ENCODE data around the gene ZNF764. TPM values are rescaled to one million over a fixed set of nuclear protein-coding genes. Genes with fewer than 3 reads are reported as not detected.
A peak's percentile ranks its signal among the peaks of the same experiment; 100 is the strongest.
"Not testable (repeated sequence)": the region's sequence is repeated elsewhere in the genome, so short reads cannot be mapped to it uniquely, and the experiment has no call there.

Gene ZNF764
- total RNA-seq, 1 donor from 2014 or later: 39.0 TPM

DNA sequence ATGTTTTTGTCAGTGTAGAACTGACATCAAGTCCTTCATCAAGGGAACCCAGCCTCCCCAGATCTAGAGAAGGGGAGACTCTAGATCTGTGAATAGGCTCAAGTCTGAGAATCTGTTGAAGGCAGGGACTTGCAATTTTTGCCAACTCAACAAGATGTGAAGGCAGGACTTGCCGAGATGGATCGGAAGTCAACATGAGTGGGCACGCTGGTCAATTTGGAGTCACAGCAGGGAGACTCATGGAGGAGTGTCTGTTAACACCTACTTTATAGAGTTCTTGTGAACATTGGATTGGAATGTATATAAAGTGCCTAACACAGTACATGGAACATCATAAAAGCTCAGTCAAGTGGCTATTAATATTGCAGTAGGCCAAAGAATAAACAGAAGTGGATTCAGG, 42.0 kb upstream of the ZNF764 start:
- peaks cover 5% of the 10 kb centered on the region for H3K36me3 Mint-ChIP-seq (ENCODE audit: unreplicated experiment)
- no peak overlapping the region for H3K27ac Mint-ChIP-seq (ENCODE audit: unreplicated experiment)
- H3K4me3 Mint-ChIP-seq (ENCODE audit: unreplicated experiment): no peak overlapping the region
- DNase-seq: no peak
- peaks cover 5% of the 10 kb centered on the region for H3K27me3 Mint-ChIP-seq (ENCODE audit: unreplicated experiment)
- no peak for TF ChIP-seq CTCF (IDR thresholded peaks at IDR 0.05; ENCODE audit: partially characterized antibody, unreplicated experiment)
- H3K4me1 Mint-ChIP-seq (ENCODE audit: low read depth, unreplicated experiment): no peaks in the 10 kb centered on the region
- peaks cover 6% of the 10 kb centered on the region for H3K9me3 Mint-ChIP-seq (ENCODE audit: unreplicated experiment)

- Mint-ChIP-seq H3K4me3 (ENCODE audit: unreplicated experiment) (no peak overlapping the region), H3K27ac (ENCODE audit: unreplicated experiment) (no peak overlapping the region), H3K36me3 (ENCODE audit: unreplicated experiment) (peaks cover 4% of the 10 kb centered on the region), H3K4me1 (ENCODE audit: low read depth, unreplicated experiment) (no peaks in the 10 kb centered on the region), H3K9me3 (ENCODE audit: unreplicated experiment) (peaks cover 2% of the 10 kb centered on the region), H3K27me3 (ENCODE audit: unreplicated experiment) (no peaks in the 10 kb centered on the region)
- no peak for DNase-seq
- TF ChIP-seq CTCF (IDR thresholded peaks at IDR 0.05; ENCODE audit: partially characterized antibody, unreplicated experiment): no peak
These were observed 34.7 kb upstream of the ZNF764 start for GRCh38 chr16:30592871-30593270.

- not testable (repeated sequence) for H3K27me3 Mint-ChIP-seq (ENCODE audit: unreplicated experiment); DNase-seq; H3K4me1 Mint-ChIP-seq (ENCODE audit: low read depth, unreplicated experiment); H3K27ac Mint-ChIP-seq (ENCODE audit: unreplicated experiment); H3K36me3 Mint-ChIP-seq (ENCODE audit: unreplicated experiment); H3K9me3 Mint-ChIP-seq (ENCODE audit: unreplicated experiment); H3K4me3 Mint-ChIP-seq (ENCODE audit: unreplicated experiment)
These were observed 32.7 kb upstream of the ZNF764 start for GRCh38 chr16:30590869-30591268.

DNA sequence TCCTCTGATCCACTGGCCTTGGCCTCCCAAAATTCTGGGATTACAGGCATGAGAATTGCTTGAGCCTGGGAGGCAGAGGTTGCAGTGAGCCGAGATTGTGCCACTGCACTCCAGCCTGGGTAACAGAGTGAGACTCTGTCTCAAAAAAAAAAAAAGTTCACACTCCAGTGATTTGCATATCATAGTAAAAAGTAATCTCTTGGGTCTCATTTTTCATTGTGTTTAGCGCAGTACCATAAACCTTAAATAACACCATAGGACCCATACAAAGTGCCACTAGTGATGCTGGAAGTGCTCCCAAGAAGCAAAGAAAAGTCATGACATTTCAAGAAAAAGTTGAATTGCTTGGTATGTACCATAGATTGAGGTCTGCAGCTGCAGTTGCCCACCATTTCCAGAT, 31.4 kb upstream of the ZNF764 start:
- not testable (repeated sequence) for H3K9me3 Mint-ChIP-seq (ENCODE audit: unreplicated experiment)

DNA sequence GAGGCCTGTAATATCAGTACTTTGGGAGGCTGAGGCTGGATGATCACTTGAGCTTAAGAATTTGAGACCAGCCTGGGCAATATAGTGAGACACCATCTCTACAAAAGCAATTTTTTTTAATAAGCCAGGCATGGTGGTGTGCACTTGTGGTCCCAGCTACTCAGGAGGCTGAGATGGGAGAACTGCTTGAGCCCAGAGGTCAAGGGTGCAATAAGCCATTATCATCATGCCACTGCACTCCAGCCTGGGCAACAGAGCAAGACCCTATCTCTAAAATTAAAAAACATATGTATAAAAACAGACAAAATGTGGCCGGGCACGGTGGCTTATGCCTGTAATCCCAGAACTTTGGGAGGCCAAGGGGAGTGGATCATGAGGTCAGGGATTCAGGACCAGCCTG, 30.5 kb upstream of the ZNF764 start:
- peaks cover 4% of the 10 kb centered on the region for H3K36me3 Mint-ChIP-seq (ENCODE audit: unreplicated experiment)
- H3K4me1 Mint-ChIP-seq (ENCODE audit: low read depth, unreplicated experiment): no peaks in the 10 kb centered on the region
- H3K4me3 Mint-ChIP-seq (ENCODE audit: unreplicated experiment): no peak overlapping the region
- DNase-seq: no peak
- no peak for TF ChIP-seq CTCF (IDR thresholded peaks at IDR 0.05; ENCODE audit: partially characterized antibody, unreplicated experiment)
- no peak overlapping the region for H3K27ac Mint-ChIP-seq (ENCODE audit: unreplicated experiment)
- peaks cover 6% of the 10 kb centered on the region for H3K9me3 Mint-ChIP-seq (ENCODE audit: unreplicated experiment)
- peaks cover 5% of the 10 kb centered on the region for H3K27me3 Mint-ChIP-seq (ENCODE audit: unreplicated experiment)

More for the DNA sequence above, 31.4 kb upstream of the ZNF764 start:
- H3K4me1 Mint-ChIP-seq (ENCODE audit: low read depth, unreplicated experiment); H3K36me3 Mint-ChIP-seq (ENCODE audit: unreplicated experiment); H3K4me3 Mint-ChIP-seq (ENCODE audit: unreplicated experiment); H3K27ac Mint-ChIP-seq (ENCODE audit: unreplicated experiment); DNase-seq; H3K27me3 Mint-ChIP-seq (ENCODE audit: unreplicated experiment): not testable (repeated sequence)

DNA sequence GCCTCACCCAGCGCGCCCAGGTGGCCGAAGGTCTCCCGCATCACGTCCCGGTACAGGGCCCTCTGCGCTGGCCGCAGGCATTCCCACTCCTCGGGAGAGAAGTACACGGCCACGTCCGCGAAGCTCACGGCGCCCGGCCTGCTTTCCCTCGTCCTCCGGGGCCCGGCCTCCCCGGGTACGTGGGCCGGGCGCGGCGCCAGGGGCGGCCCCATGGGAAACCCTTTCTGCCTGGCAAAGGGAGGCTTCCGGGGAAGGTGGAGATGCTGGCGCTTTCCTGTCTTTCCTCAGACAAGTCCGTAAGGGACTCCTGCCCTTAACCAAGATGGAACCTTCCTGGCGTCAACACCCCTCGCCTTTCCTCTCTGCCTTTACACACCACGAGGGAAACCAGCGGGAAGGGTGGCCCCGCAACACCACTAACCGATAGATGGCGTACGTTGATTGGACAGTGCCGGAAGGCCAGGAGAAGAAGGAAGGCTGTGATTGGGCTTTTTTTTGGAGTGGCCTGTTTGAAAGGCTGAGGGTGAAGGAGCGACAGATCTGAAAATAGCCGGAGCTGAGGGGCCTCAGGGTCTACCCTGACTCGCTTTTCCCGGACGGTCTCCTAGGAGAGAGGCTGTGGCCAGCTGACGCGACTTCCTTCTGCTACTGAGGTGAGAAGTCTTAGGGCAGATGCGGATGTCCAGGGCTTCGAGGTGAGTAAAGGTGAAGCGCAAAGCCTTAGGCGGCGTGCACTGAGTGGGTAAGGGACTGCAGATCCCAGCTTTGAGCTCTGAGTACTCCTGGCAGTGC, 27.4 kb upstream of the ZNF764 start, which contains the start of gene ZNF785:
Gene ZNF785 (minus strand): TSS at position 298 of the 792 bp plus-strand sequence. CDS start 86 bp downstream, at position 212.
- H3K27me3 Mint-ChIP-seq (ENCODE audit: unreplicated experiment): peaks cover 6% of the 10 kb centered on the region
- H3K4me1 Mint-ChIP-seq (ENCODE audit: low read depth, unreplicated experiment): peaks cover 3% of the 10 kb centered on the region
- peak; percentile 29 for TF ChIP-seq CTCF (IDR thresholded peaks at IDR 0.05; ENCODE audit: partially characterized antibody, unreplicated experiment)
- H3K9me3 Mint-ChIP-seq (ENCODE audit: unreplicated experiment): peaks cover 9% of the 10 kb centered on the region
- H3K4me3 Mint-ChIP-seq (ENCODE audit: unreplicated experiment): peak within 1 kb of the TSS; percentile 94
- DNase-seq: peak; percentile 92
- H3K36me3 Mint-ChIP-seq (ENCODE audit: unreplicated experiment): no peaks in the 10 kb centered on the region
- peak within 1 kb of the TSS; percentile 92 for H3K27ac Mint-ChIP-seq (ENCODE audit: unreplicated experiment)
